ENCODE results near the gene CTNND2.

The CTNND2 gene

DNA sequence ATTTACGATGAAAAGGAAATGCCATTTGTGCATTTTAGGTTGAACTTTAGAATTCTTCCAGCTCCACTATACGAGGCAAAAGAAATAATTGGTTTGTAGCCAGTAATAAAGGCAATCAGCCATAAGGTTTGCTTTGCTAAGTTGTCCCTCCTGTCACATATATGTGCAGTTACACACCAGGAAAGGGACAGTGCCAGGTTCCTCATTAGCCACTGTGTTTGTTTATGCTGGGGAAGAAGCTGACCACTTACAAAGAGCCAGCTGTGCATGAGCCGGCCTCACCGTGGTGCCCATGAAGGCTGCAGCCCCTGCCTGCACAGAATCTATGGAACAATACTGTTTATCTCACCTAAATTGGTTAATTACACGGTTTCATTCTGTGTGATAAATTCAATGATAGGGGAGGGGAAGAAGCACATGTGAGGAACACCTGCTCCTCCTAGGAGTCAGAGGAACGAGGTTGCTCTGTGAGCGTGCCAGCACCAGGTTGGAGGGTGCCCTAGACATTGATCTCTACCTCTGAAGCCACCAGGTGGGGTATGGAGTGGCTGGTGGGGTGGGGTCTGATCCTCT, 969.4 kb downstream of the CTNND2 start:
- H3K4me3 ChIP-seq (ENCODE audit: low read length) = no peak overlapping the region
- TF ChIP-seq, protein P1, sequence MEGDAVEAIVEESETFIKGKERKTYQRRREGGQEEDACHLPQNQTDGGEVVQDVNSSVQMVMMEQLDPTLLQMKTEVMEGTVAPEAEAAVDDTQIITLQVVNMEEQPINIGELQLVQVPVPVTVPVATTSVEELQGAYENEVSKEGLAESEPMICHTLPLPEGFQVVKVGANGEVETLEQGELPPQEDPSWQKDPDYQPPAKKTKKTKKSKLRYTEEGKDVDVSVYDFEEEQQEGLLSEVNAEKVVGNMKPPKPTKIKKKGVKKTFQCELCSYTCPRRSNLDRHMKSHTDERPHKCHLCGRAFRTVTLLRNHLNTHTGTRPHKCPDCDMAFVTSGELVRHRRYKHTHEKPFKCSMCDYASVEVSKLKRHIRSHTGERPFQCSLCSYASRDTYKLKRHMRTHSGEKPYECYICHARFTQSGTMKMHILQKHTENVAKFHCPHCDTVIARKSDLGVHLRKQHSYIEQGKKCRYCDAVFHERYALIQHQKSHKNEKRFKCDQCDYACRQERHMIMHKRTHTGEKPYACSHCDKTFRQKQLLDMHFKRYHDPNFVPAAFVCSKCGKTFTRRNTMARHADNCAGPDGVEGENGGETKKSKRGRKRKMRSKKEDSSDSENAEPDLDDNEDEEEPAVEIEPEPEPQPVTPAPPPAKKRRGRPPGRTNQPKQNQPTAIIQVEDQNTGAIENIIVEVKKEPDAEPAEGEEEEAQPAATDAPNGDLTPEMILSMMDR (conservative IDR thresholded peaks at IDR 0.05; ENCODE audit: low read depth, low read length) = no peak
- no peak for DNase-seq (ENCODE audit: low read depth)

DNA sequence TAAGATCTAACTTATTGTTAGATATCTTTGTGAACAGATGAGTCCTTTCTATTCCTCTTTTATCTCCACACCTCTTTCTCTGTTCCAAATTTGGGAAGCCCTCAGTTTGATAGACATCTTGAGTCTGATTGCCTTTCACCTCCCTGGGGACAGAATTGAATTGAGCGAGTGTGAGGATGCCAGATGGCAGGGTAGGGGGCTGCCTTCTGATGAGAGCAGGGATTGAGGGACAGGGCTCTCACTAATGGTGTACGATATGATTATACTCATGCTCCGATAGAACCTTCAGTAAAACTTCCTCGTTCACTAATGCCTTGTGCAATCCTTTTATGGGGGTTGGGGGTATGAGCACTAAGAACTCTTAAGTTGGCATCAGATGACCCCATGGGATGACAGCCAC, 971.1 kb downstream of the CTNND2 start:
- H3K4me3 ChIP-seq (ENCODE audit: low read length) = no peak overlapping the region
- DNase-seq (ENCODE audit: low read depth) = no peak
- TF ChIP-seq, protein P1 (conservative IDR thresholded peaks at IDR 0.05; ENCODE audit: low read depth, low read length) = no peak

DNA sequence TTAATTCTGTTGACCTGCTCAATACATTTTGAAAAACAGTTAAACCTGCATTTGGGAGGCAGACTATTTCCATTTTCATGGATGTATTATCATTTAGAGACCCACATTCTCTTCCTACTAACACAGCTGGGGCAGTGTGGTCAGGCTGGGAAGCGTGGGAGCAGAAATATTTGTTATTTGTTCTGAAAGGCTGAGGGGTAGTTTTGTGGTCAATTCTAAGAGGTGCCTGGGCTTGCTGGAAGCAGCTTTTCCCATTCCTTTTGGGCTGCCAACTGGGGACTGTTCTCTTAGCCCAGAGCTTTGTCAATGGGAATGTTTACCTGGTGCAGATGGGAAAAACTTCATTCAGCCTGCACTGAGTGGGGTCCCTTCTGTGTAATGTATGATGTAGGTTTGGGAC, 971.8 kb downstream of the CTNND2 start:
- no peak overlapping the region for H3K4me3 ChIP-seq (ENCODE audit: low read length)
- TF ChIP-seq, protein P1 (conservative IDR thresholded peaks at IDR 0.05; ENCODE audit: low read depth, low read length) = no peak
- no peak for DNase-seq (ENCODE audit: low read depth)

DNA sequence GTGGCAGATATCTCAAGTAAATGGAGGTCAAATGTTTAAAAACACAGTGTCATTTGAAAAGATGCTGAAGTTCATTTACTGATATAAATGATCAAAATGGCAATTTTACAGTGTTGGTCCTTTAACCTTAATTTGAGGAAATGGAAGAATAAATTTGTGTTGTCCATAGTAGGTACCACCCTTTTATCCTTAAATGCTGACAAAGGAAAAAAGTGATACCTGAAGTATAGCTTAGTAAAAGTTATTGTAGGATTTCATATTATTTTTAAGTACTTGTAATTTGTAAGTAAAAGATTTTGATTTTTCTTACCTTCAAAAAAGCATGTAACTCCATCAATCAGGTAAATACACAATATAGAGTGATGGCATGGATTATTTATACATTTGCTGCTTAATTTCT, 976.6 kb downstream of the CTNND2 start:
- TF ChIP-seq, protein P1 (conservative IDR thresholded peaks at IDR 0.05; ENCODE audit: low read depth, low read length) = no peak
- no peak overlapping the region for H3K4me3 ChIP-seq (ENCODE audit: low read length)
- DNase-seq (ENCODE audit: low read depth) = no peak

DNA sequence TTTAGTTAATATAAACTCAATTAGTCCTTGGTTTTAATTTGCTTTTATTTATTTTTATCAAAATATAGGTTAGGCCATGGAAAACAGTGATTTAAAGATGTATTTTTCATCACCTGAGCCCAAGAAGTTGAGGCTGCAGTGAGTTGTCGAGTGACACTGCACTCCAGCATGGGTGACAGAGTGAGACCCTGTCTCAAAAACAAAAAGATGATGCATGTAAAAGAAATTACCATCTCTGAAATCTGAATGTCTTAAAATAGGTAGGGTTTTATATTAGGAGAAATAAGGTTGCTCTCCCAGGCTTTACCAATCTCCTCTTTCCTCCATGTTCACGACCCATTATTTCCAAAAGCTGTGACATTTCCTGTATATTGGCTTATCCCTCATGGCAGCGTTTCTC, 980.9 kb downstream of the CTNND2 start:
- DNase-seq (ENCODE audit: low read depth) = no peak
- TF ChIP-seq, protein P1 (conservative IDR thresholded peaks at IDR 0.05; ENCODE audit: low read depth, low read length) = no peak
- H3K4me3 ChIP-seq (ENCODE audit: low read length) = no peak overlapping the region

Data from retinal pigment epithelial cell (primary cell).